Mesodermal cell (in vitro differentiated cells): ENCODE data around the gene RPP25L.
A peak's percentile ranks its signal among the peaks of the same experiment; 100 is the strongest.

Experiments
- H3K27ac ChIP-seq: 2 replicates; pipeline ENCODE4 v1.7.0; 2013; ENCODE audit warnings: mild to moderate bottlenecking, low read depth, low read length, moderate library complexity; ENCODE audit not compliant: severe bottlenecking
- H3K36me3 ChIP-seq: 2 replicates; pipeline ENCODE4 v1.7.1; 2013; ENCODE audit warnings: mild to moderate bottlenecking, low read length, moderate library complexity; ENCODE audit not compliant: control insufficient read depth, insufficient read depth
- H3K4me1 ChIP-seq: one replicate; pipeline ENCODE4 v1.7.1; 2013; ENCODE audit warnings: mild to moderate bottlenecking, low read length; ENCODE audit not compliant: insufficient read depth, control insufficient read depth, poor library complexity, severe bottlenecking
- H3K4me3 ChIP-seq: 2 replicates; pipeline ENCODE4 v1.7.0; 2013; ENCODE audit warnings: low read length, control low read depth, mild to moderate bottlenecking; ENCODE audit not compliant: insufficient read depth, poor library complexity, severe bottlenecking; ENCODE audit errors: extremely low read depth
- H3K9me3 ChIP-seq: 2 replicates; pipeline ENCODE4 v1.7.1; 2013; ENCODE audit warnings: mild to moderate bottlenecking, low read length, moderate library complexity; ENCODE audit not compliant: control insufficient read depth
- WGBS, 2 experiments: methylation state at CpG; one replicate each; pipeline ENCODE4 v1.1.5; 2013; ENCODE audit warnings: missing lambda C conversion rate in 2 of 2; ENCODE audit not compliant: insufficient coverage in 2 of 2; 5-methylcytosine and 5-hydroxymethylcytosine counted together

Gene RPP25L

GRCh38 chr9:34564617-34565016, 47.3 kb downstream of the RPP25L start:
- Histone ChIP-seq H3K9me3 (no peaks in the 10 kb centered on the region), H3K4me1 (peaks cover 20% of the 10 kb centered on the region), H3K4me3 (no peak overlapping the region), H3K36me3 (peaks cover 14% of the 10 kb centered on the region), H3K27ac (no peak overlapping the region)
- 96% methylated on average over 13 to 16 of the region's 16 CpGs for WGBS, 2 experiments

GRCh38 chr9:34563262-34563661, 48.6 kb downstream of the RPP25L start:
- no peak overlapping the region for H3K27ac ChIP-seq
- H3K36me3 ChIP-seq, result peaks cover 14% of the 10 kb centered on the region
- H3K4me1 ChIP-seq, result peaks cover 30% of the 10 kb centered on the region
- no peaks in the 10 kb centered on the region for H3K9me3 ChIP-seq
- no peak overlapping the region for H3K4me3 ChIP-seq
- 90 to 92% methylated on average over 5 of the region's 5 CpGs for WGBS, 2 experiments

GRCh38 chr9:34562135-34562745, 49.7 kb downstream of the RPP25L start:
- Histone ChIP-seq H3K4me1 (peaks cover 30% of the 10 kb centered on the region), H3K36me3 (peaks cover 19% of the 10 kb centered on the region)

GRCh38 chr9:34560599-34561214, 51.2 kb downstream of the RPP25L start:
- Histone ChIP-seq H3K27ac (peak overlapping the region; percentile 63), H3K36me3 (peaks cover 22% of the 10 kb centered on the region)
- WGBS, 2 experiments, result 90 to 91% methylated on average over 13 to 20 of the region's 21 CpGs

More at GRCh38 chr9:34562135-34562745, 49.7 kb downstream of the RPP25L start:
- 75 to 77% methylated on average over 6 to 7 of the region's 7 CpGs for WGBS, 2 experiments
- H3K27ac ChIP-seq, result no peak overlapping the region
- no peaks in the 10 kb centered on the region for H3K9me3 ChIP-seq
- H3K4me3 ChIP-seq, result no peak overlapping the region

More at GRCh38 chr9:34560599-34561214, 51.2 kb downstream of the RPP25L start:
- H3K9me3 ChIP-seq, result no peaks in the 10 kb centered on the region
- H3K4me3 ChIP-seq, result no peak overlapping the region
- H3K4me1 ChIP-seq, result peaks cover 30% of the 10 kb centered on the region
